Stimulated activated CD8-positive, alpha-beta memory T cell treated with anti-CD3 and anti-CD28 coated beads, Interleukin-2, amount 100 ng/mL, for 48 hours (primary cell): ENCODE results near the gene B3GLCT.
"Not testable (repeated sequence)": the region's sequence is repeated elsewhere in the genome, so short reads cannot be mapped to it uniquely, and the experiment has no call there.

Experiments used
- DNase-seq, 2 donors: peaks; one replicate each; pipeline ENCODE4 v3.0.0-alpha.2; 2020; ENCODE audit warnings: low read depth in 2 of 2

Gene B3GLCT

DNA sequence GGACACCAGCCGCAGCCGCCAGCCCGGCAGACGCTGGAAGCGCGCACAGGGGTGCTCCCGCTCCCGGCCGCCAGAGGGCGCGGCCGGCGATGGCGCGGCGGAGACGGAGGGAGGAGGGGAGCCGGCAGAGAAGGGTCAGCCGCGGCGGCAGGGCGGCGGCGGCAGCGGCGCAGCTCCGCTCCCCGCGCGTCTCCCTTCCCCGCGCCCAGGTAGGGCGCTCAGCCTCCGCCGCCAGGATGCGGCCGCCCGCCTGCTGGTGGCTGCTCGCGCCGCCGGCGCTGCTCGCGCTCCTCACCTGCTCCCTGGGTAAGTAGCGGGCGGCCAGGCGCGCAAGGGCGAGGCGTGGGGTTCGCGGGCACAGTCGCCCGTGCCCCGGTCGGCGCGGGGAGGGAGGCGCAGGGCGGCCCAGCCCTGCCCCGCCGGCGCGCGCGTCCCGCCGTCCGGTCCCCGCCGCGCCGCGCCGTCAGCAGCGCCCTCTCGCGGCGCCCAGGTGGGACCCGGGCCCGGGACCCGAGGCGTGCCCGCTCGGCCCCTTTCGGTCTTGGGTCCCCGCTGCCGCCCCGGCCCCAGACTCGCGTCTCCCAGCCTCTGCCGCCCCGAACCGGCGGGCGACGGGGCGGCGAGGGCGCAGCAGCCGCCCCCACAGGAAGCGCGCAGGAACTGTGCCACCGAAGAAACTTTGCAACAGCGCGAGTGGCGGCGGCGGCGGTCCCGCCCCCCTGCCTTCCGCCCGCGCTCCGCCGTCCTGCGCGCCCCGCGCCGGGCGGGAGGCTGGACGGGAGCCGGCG lies at the start of gene B3GLCT:
B3GLCT (plus strand) TSS at position 127 of the 788 bp plus-strand sequence; CDS start at position 237, 110 bp downstream.
- peak; percentile 65 to 67 for DNase-seq

GRCh38 chr13:31150315-31150985 lies 49.3 kb upstream of the B3GLCT start:
- DNase-seq, result no peak

DNA sequence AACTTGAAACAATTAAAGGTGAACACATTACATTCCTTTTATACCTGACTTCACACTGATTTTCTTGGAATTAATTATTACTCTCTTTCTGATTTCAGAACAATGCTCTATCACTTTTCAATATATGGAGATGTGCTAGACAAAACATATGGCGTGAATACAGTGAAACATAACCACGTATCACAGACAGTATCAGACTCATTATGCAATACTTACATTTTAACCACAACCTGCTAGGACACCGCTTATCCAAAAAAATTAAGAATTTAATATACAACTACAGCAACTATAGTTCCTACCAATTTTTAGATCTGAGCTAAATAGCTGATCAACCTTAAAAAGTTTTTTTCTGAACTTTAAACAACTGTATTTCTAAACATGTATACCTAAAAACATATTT lies 47.9 kb upstream of the B3GLCT start:
- DNase-seq, result no peak

- no peak for DNase-seq
These were observed 44.8 kb upstream of the B3GLCT start for GRCh38 chr13:31154939-31155338.

DNA sequence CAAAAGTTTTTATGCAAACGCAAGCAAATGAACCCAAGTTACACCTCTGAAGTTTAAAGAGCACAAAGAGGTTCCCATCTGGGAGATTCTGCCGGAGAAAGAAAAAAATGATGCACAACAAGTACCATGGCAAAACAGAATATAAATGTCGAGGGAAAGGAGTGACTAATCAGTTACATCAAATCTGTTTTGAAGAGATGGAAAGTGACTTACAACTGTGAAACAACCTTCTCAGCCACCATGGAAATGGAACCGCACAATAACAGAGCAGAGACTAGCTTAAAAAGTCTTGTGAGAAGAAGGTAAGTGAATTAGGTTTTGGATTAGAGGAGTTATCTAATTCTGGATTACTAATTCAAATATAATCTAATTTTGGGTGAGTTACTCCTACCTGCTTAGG lies 40.5 kb upstream of the B3GLCT start:
- DNase-seq, result no peak

DNA sequence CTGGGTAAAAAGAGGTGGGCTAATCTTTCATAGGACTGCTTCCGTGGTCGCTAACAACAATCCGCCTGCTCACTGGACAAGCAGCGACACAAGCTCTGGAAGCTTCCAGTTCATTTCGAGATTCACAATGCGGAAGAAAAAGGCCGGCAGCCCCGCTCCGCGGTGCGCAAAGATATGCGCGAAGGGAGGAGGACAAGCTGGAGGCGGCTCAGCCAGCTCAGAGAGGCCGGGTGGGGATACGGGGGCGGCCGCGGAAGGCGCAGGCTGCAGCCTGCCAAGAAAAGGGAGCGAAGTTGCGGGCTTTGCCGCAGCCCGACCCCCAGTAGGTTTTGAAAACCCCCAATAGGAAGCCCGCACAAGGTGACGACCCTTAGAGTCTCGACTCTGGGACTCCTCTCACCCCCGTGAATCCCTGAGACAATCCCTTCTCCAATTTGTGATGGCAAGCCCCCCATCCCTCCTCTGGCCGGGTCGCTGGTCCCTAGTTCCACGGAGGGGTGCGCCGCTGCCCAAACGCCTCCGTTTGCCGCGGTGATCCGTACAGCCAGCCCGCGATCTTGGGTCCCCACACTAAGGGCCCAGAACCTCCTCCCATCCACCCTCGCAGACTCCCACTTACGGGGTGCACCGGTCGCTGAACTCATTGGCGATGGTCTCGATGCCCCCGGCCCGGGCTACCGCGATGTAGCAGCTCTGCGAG lies 38.8 kb upstream of the B3GLCT start:
- DNase-seq, result peak; percentile 41 to 57

GRCh38 chr13:31161557-31162150 lies 38.1 kb upstream of the B3GLCT start, which contains the start of gene HSPH1:
Gene HSPH1, minus strand, starts transcription at chr13:31161904. Its CDS starts 322 bp downstream, at chr13:31161582.
- DNase-seq, result peak; percentile 98

DNA sequence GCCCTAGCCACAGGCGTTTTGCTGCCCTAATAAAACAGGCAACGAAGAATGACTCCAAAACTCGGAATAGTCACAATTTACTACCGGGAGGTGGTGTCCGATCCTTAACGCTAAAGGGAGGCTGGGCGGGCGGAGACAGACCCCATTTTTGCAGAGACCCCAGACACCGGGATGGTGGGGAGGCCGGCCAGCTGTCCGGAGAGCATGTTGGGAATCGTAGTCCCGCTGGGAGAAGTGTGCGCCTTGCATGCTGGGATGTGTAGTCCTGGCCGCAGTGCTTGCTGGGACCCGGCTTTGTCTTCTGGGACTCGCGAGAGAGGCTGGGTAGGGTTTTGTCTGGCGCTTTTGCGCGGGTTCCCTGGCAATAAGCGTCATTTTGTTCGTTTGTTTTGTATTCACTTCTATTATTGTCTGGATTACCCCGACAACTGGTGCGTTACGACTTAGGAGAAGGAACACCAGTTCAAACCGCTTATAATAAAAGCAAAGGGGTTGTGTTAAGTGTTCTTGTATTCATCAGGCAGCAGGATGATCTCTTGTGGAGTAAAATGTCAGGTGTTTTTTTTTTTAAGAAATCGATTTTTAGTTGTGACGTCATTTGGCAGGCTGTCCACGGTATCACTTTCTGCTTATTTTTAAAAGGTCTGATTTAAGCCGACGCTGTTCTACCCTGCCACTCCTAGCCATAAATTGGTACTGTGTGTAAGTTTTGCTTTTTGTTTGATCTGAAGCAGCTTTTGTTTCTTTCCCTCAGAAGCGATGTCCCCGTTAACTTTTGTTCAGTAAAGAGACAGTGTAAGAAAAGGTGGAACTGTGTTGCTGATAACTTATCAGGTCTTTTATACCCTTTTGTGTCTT lies 37.4 kb upstream of the B3GLCT start:
- DNase-seq, result peak; percentile 81 to 89

DNA sequence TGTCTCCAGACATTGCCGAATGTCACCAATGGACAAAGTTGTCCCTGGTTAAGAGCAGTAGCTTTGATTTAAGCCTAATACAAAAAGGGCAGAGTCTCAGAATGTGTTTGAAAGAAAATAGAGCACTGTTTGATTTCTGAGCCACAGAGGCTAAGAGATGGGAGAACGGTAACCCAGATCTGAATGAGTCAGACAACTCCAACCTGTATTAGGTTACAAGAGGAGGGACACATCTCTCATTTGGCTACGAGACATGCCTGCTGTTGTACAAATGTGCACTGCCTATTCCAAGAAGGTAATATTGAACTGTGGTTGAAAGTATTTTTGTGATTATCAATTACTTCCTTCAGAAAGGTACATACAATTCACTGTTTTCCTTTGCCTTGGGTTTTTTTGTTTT lies 33.2 kb upstream of the B3GLCT start:
- no peak for DNase-seq

- DNase-seq, result no peak
These were observed 32.3 kb upstream of the B3GLCT start for GRCh38 chr13:31167490-31167889.

DNA sequence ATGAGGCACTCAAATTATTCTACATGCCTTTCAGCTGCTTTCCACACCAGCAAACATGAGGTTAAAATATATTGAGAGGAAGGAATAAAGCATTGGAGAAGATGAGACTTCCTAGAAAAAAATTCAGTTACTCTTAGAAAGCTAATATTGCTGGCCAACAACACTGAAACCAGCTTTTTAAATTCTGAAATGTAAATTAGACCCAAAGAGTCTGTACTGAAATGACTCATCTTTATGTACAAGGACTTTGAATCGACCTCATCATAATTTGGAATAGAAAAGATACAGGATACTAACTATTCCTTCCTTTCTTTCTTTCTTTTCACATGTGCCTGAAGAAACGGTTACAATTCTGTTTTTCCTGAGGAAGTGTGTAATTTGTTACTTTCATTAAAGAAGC lies 31.6 kb upstream of the B3GLCT start:
- DNase-seq, result no peak

DNA sequence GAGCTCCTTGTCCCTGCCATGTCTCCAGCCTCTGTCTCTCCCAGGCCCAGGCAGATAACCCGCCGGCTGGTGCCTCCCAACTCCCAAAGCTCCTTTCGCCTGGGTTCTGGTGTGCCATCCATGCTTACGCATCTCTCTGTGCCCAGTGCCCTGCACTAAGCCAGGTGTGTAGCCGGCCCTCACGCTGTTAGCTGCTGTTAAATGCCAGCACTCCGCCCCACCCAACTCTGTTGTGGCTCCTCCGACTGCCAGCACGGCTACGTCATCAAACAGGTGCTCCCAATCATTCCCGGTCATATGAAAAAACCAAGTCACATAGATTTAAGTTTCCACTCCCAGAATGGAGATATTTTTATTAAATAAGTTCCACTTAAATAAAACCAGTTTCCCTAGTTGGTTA lies 31.0 kb upstream of the B3GLCT start:
- DNase-seq, result no peak

- no peak for DNase-seq
These were observed 27.8 kb upstream of the B3GLCT start for GRCh38 chr13:31172001-31172400.

DNA sequence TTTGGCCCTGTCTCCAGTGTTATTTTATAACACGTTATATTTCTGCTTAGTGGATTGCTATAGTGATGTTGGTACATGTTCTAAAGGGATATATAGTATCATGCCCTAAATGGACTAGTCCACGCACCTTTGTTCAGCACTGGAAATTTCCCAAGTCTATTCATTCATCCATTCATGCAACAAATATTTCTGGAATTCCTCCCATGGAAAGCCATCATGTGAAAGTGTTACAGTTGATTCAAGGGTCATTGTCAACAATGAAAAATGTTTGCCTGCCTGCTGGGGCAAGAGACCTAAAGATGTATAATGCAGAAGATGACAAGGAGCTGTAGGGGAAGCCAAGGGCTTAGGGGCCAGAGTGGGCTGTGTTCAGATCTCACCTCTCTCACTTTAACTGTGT lies 27.2 kb upstream of the B3GLCT start:
- no peak for DNase-seq

- no peak for DNase-seq
These were observed 25.8 kb upstream of the B3GLCT start for GRCh38 chr13:31174018-31174417.

GRCh38 chr13:31175847-31176532 lies 23.8 kb upstream of the B3GLCT start:
- DNase-seq, result no peak

DNA sequence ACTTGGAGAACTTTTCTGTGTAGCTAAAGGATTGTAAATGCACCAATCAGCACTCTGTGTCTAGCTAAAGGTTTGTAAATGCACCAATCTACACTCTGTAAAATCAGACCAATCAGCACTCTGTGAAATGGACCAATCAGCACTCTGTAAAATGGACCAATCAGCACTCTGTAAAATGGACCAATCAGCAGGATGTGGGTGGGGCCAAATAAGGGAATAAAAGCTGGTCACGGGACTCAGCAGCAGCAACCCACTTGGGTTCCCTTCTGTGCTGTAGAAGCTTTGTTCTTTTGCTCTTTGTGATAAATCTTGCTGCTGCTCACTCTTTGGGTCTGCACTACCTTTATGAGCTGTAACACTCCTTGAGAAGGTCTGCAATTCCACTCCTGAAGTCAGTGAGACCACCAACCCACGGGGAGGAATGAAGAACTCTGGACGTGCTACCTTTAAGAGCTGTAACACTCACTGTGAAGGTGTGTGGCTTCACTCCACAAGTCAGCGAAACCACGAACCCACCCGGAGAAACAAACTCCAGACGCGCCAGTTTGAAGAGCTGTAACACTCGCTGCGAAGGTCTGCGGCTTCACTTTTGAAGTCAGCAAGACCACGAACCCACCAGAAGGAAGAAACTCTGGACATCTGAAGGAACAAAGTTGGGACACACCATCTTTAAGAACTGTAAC lies 21.8 kb upstream of the B3GLCT start:
- DNase-seq, result not testable (repeated sequence)

- no peak for DNase-seq
These were observed 20.5 kb upstream of the B3GLCT start for GRCh38 chr13:31179241-31179640.

GRCh38 chr13:31179754-31180153 lies 20.0 kb upstream of the B3GLCT start:
- DNase-seq, result no peak

GRCh38 chr13:31182987-31183386 lies 16.8 kb upstream of the B3GLCT start:
- DNase-seq, result no peak
